ENCODE results near the gene LUC7L2. TPM values are rescaled to one million over a fixed set of nuclear protein-coding genes. Genes with fewer than 3 reads are reported as not detected.
"Not testable (repeated sequence)": the region's sequence is repeated elsewhere in the genome, so short reads cannot be mapped to it uniquely, and the experiment has no call there.

LUC7L2 gene
- total RNA-seq, 1 experiment from 2014 or later: 64.2 TPM

DNA sequence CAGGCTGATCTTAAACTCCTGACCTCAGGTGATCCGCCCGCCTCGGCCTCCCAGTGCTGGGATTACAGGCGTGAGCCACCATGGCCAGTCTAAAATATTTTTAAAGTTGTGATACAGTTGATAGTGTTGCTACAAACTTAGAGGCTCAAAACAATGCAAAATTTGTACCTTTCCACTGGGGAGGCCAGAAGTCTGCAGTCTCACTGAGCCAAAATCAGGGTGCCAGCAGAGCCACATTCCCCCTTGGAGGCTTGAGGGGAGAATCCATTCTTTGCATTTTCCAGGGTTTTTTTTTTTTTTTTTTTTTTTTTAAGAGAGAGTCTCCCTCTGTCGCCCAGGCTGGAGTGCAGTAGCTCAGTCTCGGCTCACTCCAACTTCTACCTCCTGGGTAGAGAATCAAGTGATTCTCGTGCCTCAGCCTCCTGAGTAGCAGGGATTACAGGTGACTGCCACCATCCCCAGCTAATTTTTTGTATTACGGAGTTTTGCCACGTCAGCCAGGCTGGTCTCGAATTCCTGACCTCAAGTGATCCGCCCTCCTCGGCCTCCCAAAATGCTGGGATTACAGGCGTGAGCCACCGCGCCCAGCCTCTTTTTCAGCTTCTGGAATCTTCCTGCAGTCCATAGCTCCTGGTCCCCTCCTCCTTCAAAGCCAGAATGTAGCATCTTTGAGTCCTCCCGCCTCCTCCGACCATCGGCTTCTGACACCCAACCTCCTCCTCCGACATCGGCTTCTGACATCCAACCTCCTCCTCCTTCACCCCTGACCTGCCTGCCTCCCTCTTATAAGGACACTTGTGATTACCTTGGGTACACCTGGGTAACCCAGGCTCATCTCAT is 86.6 kb downstream of the LUC7L2 start:
- DNase-seq (ENCODE audit: low read depth): no peak

DNA sequence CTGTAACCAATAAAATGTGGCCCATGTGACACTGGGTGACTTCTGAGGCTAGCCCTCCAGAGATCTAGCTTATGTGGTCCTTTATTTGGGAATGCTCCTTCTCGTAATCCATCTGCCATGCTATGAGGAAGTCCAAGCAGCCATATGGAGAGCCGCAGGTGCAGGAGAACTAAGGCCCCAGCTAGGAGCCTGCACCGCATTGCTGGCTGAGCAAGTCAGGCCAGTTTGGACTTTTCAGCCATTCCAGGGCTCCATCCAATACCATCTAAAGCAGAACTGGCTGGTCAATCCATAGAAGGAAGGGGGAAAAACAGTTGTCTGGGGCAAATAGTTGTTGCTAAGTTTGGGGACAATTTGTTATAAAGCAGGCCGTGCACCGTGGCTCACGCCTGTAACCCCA is 91.2 kb downstream of the LUC7L2 start:
- no peak for DNase-seq (ENCODE audit: low read depth)

DNA sequence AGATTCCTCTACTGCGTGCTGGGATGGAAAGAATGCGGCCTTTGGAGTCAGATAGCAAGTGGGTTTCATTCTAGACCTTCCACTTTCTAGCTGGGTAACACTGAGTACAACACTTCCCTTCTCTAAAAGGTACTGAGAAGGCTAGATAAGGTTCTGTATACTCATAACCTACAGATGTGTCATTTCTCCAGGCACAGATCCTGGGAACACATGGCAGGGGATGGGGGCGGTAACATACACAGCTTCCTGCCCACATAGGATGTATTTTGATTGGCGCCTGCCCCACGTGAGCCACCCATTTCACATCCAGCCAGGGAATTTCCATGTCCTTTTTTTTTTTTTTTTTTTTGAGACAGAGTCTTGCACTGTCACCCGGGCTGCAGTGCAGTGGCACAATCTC is 91.9 kb downstream of the LUC7L2 start:
- peak; percentile 79 for DNase-seq (ENCODE audit: low read depth)

DNA sequence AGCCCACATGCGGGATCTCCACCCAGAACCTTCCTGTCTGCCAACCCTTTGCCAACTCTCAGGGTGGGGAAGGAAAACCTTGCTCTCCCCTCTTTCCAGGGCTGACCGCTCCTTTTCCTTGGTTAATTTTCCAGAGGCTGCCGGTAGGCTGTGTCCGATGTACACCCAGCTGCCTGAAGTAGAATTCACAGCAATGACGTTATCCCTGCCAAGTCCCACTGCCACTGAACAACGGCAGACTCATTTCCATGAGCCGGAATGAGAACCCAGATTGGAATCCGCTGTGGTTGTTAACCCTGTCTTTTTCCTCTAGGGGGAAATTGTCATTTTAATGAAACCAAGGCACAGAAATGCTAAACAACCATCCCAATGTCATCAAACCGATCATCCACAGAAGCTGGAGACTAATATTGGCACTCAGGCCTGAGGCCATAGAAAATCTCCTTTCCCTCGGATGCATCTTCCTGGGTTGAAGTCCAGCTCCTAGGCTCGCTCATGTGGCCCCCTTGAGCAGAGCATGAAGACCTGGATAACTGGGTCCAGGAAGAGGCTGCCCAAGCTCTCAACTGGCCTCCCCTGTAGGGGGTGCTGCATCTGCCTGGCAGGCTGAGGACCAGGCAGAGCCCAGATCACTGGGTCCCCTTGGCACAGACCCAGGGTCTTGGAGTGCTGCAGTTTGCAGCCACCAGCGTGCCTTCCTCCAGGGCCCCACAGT is 93.4 kb downstream of the LUC7L2 start:
- DNase-seq (ENCODE audit: low read depth): peak; percentile 89

DNA sequence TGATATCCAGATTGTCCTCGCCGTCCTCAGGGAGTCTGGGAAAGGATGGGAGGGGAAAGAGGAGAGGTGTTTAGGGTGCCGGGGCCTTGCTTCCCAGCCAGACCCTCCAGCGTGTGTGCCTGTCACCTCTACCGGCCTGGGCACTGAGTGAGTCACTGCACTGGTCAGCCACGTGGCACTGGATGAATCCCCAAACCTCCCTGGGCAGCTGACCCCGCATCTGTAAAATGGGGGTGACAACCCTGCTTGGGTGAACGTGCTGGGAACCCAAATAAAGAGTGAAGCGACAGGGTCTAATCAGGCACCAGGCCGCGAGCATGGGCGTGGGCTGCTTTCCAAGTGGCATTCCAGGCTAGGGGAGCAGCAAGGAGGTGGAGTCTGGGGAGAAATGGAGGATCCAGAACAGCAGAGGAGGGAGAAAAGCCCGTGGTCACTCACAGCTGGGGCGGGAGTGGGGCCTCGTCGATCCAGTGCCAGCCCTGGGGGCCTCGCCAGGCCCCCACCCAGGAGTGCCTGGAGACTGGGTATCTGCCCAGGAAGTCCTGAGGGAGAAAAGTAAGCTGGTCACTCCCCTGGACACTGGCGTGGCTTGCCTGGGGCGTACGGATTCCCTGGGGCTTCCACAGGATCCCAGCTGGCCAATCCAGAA is 94.1 kb downstream of the LUC7L2 start:
- peak; percentile 45 for DNase-seq (ENCODE audit: low read depth)

DNA sequence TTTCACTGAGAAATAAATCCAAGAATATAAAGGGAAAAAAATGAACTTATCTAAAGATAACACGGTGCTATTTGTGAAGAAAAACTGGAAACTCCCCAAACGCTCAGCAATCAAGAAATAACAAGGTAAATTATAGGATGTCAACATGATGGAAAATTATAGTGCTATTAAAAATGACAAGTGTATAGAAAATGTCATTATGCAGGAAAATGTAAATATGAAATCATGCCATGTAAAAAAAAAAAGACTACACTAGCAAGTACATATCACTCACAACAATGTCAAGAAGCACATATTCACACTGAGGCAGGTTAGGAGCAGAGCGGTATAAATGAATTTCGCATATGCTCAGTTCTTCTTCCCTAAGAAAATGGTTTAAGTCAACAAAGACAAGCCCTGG is 96.1 kb downstream of the LUC7L2 start:
- no peak for DNase-seq (ENCODE audit: low read depth)

DNA sequence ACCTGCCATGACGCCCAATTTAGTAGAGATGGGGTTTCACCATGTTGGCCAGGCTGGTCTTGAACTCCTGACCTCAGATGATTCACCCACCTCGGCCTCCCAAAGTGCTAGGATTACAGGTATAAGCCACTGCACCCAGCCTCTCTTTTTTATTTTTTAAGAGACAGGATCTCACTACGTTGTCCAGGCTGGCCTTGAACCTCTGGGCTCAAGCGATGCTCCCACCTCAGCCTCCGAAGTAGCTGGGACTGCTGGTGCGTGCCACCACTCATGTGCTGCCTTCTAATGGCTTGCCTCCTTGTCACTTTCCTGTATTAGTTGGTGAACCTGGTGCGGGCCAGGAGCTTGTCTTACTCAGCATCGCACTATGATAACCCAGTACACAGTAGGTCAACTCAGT is 96.8 kb downstream of the LUC7L2 start:
- no peak for DNase-seq (ENCODE audit: low read depth)

DNA sequence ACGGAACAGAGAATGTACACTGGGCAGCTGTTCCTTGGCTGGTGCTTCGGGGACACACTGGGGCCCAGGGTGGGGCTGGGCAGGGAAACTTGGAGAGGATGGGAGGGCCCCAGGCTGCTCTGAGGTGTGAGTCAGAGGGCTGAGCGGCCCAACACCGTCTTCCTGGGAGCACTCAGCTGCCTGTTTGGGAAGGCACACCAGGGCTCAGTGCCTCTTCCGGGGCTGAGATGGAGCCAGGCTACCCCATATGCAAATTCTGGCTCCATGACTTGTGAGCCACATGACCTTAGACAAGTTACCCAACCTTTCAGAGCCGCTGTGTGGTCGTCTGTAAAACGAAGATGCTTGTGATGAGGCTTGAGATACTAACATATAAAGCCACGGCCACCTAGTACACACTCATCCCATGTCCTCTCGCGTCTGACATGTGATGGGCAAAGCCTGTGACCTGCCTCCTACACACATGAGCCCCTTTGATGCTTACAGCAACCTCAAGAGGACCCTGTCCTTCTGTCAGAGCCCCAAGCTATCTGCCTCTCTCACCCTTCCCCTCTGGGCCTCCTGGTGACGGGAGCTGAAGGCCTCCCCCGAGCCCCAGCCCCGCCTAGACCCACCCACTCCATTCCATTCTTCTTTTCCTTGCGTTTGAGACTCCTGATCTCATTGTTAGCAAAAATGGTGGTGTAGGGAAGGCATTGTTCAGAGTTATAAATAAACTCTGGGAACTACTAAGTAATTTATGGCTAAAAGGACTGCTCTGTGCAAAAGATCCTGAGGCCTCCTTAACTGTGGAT is 97.7 kb downstream of the LUC7L2 start:
- peak; percentile 46 for DNase-seq (ENCODE audit: low read depth)

DNA sequence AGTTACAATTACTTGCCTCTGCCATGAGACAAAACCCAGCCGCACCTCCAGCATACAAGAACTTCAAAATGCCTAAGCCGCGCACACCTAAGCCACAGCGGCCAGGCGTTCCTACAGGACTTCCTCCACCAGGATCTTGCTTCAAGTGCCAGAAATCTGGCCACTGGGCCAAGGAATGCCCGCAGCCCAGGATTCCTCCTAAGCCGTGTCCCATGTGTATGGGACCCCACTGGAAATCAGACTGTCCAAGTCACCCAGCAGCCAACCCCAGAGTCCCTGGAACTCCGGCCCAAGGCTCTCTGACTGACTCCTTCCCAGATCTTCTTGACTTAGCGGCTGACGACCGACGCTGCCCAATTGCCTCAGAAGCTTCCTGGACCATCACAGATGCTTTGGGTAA is 103.7 kb downstream of the LUC7L2 start:
- DNase-seq (ENCODE audit: low read depth): not testable (repeated sequence)

DNA sequence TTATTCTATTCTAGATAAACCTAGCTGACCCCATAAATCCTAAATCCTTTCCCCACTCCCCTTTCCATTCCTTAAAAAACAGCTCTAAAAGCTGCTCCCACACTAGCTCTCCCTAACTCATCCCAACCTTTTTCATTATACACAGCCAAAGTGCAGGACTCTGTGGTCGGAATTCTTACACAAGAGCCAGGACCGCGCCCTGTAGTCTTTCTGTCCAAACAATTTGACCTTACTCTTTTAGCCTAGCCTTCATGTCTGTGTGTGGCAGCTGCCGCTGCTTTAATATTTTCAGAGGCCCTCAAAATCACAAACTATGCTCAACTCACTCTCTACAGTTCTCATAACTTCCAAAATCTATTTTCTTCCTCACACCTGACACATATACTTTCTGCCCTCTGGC is 104.8 kb downstream of the LUC7L2 start:
- not testable (repeated sequence) for DNase-seq (ENCODE audit: low read depth)

DNA sequence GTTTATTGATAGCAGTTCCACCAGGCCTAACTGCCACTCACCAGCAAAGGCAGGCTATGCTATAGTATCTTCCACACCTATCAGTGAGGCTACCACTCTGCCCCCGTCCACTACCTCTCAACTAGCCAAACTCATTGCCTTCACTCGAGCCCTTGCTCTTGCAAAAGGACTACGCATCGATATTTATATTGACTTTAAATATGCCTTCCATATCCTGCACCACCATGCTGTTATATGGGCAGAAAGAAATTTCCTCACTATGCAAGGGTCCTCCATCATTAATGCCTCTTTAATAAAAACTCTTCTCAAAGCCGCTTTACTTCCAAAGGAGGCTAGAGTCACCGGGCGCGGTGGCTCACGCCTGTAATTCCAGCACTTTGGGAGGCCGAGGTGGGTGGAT is 105.4 kb downstream of the LUC7L2 start:
- not testable (repeated sequence) for DNase-seq (ENCODE audit: low read depth)

DNA sequence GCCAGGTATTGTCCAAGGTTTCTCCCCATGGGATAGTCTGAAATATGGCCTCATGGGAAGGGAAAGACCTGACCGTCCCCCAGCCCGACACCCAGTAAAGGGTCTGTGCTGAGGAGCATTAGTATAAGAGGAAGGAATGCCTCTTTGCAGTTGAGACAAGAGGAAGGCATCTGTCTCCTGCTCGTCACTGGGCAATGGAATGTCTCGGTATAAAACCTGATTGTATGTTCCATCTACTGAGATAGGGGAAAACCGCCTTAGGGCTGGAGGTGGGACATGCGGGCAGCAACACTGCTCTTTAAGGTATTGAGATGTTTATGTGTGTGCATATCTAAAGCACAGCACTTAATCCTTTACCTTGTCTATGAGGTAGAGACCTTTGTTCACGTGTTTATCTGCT is 108.0 kb downstream of the LUC7L2 start:
- not testable (repeated sequence) for DNase-seq (ENCODE audit: low read depth)

DNA sequence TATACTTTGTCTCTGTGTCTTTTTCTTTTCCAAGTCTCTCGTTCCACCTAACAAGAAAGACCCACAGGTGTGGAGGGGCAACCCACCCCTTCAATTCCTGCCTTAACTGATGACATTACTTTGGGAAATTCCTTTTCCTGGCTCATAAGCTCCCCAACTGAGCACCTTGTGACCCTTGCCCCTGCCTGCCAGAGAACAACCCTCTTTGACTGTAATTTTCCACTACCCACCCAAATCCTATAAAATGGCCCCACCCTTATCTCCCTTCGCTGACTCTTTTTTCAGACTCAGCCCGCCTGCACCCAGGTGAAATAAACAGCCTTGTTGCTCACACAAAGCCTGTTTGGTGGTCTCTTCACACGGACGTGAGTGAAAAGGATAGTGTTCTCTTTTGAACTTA is 108.6 kb downstream of the LUC7L2 start:
- not testable (repeated sequence) for DNase-seq (ENCODE audit: low read depth)

DNA sequence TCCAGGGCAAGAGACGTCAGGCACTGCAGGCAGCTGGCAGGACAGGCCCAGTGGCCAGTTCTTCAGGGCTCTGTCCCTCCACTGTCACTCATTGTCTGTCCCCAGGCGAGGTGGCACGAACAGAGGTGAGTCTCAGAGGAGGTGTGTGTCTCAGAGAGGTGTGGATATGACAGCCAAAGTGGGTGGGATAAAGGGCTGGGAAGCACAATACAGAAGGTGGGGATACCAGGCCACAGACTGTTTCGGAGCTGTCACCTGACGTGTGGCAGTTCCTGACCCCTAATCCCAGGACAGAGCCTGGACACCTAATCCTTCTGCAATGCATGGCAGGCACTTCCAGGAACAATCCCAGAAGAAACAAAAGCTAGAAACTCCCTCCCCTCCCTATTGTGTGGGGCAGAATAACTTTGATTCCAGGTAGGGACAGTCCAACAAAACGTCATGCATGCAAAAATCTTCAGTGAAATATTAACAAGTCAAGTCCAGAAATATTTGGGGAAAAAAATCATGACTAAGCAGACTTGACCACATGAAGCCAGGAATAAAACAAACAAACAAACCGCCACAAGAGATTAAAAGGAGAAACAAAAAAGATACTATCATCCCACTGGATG is 112.2 kb downstream of the LUC7L2 start:
- peak; percentile 62 for DNase-seq (ENCODE audit: low read depth)

Other genes starting within 250 kb of the LUC7L2 start
- 3.4 and 4.2 TPM in 2 replicates for gene UBN2, start 128.7 kb upstream of the LUC7L2 start, total RNA-seq (2014; rRNA removed; shearing (Covaris generic))
- 12.5 and 16.1 TPM in 2 replicates for gene FMC1, start 18.6 kb upstream of the LUC7L2 start, total RNA-seq (2014; rRNA removed; shearing (Covaris generic))
- gene KLRG2, start 123.8 kb downstream of the LUC7L2 start, total RNA-seq (2014; rRNA removed; shearing (Covaris generic)): 0.07 TPM in 1 of 2 replicates, not detected in the other
- gene CLEC2L, start 163.8 kb downstream of the LUC7L2 start, total RNA-seq (2014; rRNA removed; shearing (Covaris generic)): not detected in 2 replicates